HG03060 (cell line): Measurements from ENCODE around the gene MYCBP2.

Source experiments
- ATAC-seq: cut with Tn5 transposase; IDR thresholded peaks from one replicate; pipeline ENCODE4 v1.9.1; 2021; ENCODE audit warnings: low read depth, moderate number of reproducible peaks; ENCODE audit not compliant: unreplicated experiment

Gene MYCBP2

GRCh38 chr13:77042566-77043177 is 284.2 kb downstream of the MYCBP2 start:
- ATAC-seq, result no peak

- no peak for ATAC-seq
Observed at GRCh38 chr13:77040835-77041234, 286.1 kb downstream of the MYCBP2 start.

GRCh38 chr13:77040076-77040475 is 286.8 kb downstream of the MYCBP2 start:
- no peak for ATAC-seq

GRCh38 chr13:77038907-77039480 is 287.9 kb downstream of the MYCBP2 start:
- ATAC-seq, result no peak

GRCh38 chr13:77036279-77036678 is 290.6 kb downstream of the MYCBP2 start:
- no peak for ATAC-seq

GRCh38 chr13:77034881-77035280 is 292.0 kb downstream of the MYCBP2 start:
- no peak for ATAC-seq

- no peak for ATAC-seq
Observed at GRCh38 chr13:77033717-77034302, 293.1 kb downstream of the MYCBP2 start.

GRCh38 chr13:77031656-77032243 is 295.1 kb downstream of the MYCBP2 start:
- no peak for ATAC-seq

- ATAC-seq, result no peak
Observed at GRCh38 chr13:77029436-77029835, 297.5 kb downstream of the MYCBP2 start.

- ATAC-seq, result no peak
Observed at GRCh38 chr13:77028202-77028601, 298.7 kb downstream of the MYCBP2 start.

GRCh38 chr13:77026861-77027621 is 299.9 kb downstream of the MYCBP2 start, which contains the start of gene FBXL3:
Gene FBXL3 (minus strand): TSS chr13:77027159. CDS start chr13:77021860, 5,299 bp downstream.
- peak; percentile 38 for ATAC-seq

GRCh38 chr13:77026255-77026860 is 300.5 kb downstream of the MYCBP2 start:
- peak; percentile 27 for ATAC-seq

- no peak for ATAC-seq
Observed at GRCh38 chr13:77022341-77022740, 304.6 kb downstream of the MYCBP2 start.

GRCh38 chr13:77019756-77020155 is 307.1 kb downstream of the MYCBP2 start:
- no peak for ATAC-seq

- ATAC-seq, result no peak
Observed at GRCh38 chr13:77016888-77017623, 309.8 kb downstream of the MYCBP2 start.

GRCh38 chr13:77016251-77016812 is 310.6 kb downstream of the MYCBP2 start:
- ATAC-seq, result no peak

GRCh38 chr13:77014906-77015685 is 311.8 kb downstream of the MYCBP2 start:
- no peak for ATAC-seq

- ATAC-seq, result no peak
Observed at GRCh38 chr13:77013853-77014542, 312.9 kb downstream of the MYCBP2 start.
